Activated CD4-positive, CD25-positive, alpha-beta regulatory T cell treated with anti-CD3 and anti-CD28 coated beads, Interleukin-2, amount 50 U/mL, for 72 hours (primary cell): ENCODE results near the gene COMMD10.
"Not testable (repeated sequence)": the region's sequence is repeated elsewhere in the genome, so short reads cannot be mapped to it uniquely, and the experiment has no call there.

Experiments
- DNase-seq: peaks from one replicate; pipeline ENCODE4 v3.0.0; 2021

COMMD10 gene

GRCh38 chr5:116098998-116099397 is 14.2 kb downstream of the COMMD10 start:
- no peak for DNase-seq

- DNase-seq = not testable (repeated sequence)
Observed at GRCh38 chr5:116104941-116105340, 20.1 kb downstream of the COMMD10 start.

- no peak for DNase-seq
Observed at GRCh38 chr5:116115163-116115562, 30.3 kb downstream of the COMMD10 start.

GRCh38 chr5:116130471-116130870 is 45.6 kb downstream of the COMMD10 start:
- DNase-seq = no peak

GRCh38 chr5:116130976-116131375 is 46.2 kb downstream of the COMMD10 start:
- no peak for DNase-seq

- no peak for DNase-seq
Observed at GRCh38 chr5:116133281-116133680, 48.5 kb downstream of the COMMD10 start.

GRCh38 chr5:116135344-116135743 is 50.5 kb downstream of the COMMD10 start:
- DNase-seq = no peak

- no peak for DNase-seq
Observed at GRCh38 chr5:116137544-116138378, 52.9 kb downstream of the COMMD10 start.

GRCh38 chr5:116142495-116142894 is 57.7 kb downstream of the COMMD10 start:
- DNase-seq = no peak

GRCh38 chr5:116144103-116144502 is 59.3 kb downstream of the COMMD10 start:
- DNase-seq = no peak

GRCh38 chr5:116144991-116145390 is 60.2 kb downstream of the COMMD10 start:
- DNase-seq = no peak

- DNase-seq = no peak
Observed at GRCh38 chr5:116145416-116145815, 60.6 kb downstream of the COMMD10 start.

GRCh38 chr5:116152169-116152568 is 67.3 kb downstream of the COMMD10 start:
- DNase-seq = no peak

GRCh38 chr5:116153687-116154174 is 68.9 kb downstream of the COMMD10 start:
- no peak for DNase-seq

GRCh38 chr5:116154252-116154651 is 69.4 kb downstream of the COMMD10 start:
- no peak for DNase-seq

GRCh38 chr5:116154931-116155330 is 70.1 kb downstream of the COMMD10 start:
- DNase-seq = no peak

- no peak for DNase-seq
Observed at GRCh38 chr5:116157902-116158301, 73.1 kb downstream of the COMMD10 start.

- no peak for DNase-seq
Observed at GRCh38 chr5:116159006-116159405, 74.2 kb downstream of the COMMD10 start.

GRCh38 chr5:116174111-116174510 is 89.3 kb downstream of the COMMD10 start:
- DNase-seq = no peak

GRCh38 chr5:116176121-116176520 is 91.3 kb downstream of the COMMD10 start:
- no peak for DNase-seq

- no peak for DNase-seq
Observed at GRCh38 chr5:116178925-116179324, 94.1 kb downstream of the COMMD10 start.

GRCh38 chr5:116209166-116209565 is 124.3 kb downstream of the COMMD10 start:
- no peak for DNase-seq

- DNase-seq = no peak
Observed at GRCh38 chr5:116212225-116212624, 127.4 kb downstream of the COMMD10 start.

GRCh38 chr5:116216246-116216645 is 131.4 kb downstream of the COMMD10 start:
- no peak for DNase-seq
